NT2/D1 (cell line): ENCODE data around the gene MCUR1.

ENCODE experiments used
- SUZ12 ChIP-seq: IDR thresholded peaks from 2 replicates; pipeline ENCODE4 v1.6.1; 2011; ENCODE audit not compliant: insufficient read length, insufficient read depth; ENCODE audit errors: extremely low read depth
- YY1 ChIP-seq: IDR thresholded peaks from 2 replicates; pipeline ENCODE4 v1.6.1; 2011; ENCODE audit not compliant: insufficient read length, insufficient read depth
- ZNF274 ChIP-seq: IDR thresholded peaks from 2 replicates; pipeline ENCODE4 v1.6.1; 2011; ENCODE audit warnings: mild to moderate bottlenecking, low read depth, low read length

DNA sequence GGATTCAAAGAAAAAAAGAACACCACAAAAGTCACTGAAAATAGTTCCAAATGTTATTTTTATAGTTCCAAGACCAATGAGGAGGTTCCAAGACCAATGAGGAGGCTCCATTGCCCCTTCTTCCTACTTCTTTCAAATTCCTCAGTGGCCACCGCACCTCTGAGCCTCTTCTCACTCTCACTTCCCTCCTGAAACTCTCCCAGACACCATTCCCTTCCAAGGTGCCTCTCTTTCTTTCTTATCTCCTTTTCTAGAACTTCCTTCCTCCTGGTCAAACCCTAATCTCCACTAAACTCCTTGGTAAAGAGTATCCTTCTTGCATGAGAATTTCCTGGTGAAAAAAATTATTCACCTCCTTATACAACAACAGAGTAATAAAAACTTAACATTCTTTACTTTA, 20.4 kb upstream of the MCUR1 start:
- TF ChIP-seq SUZ12, result no peak
- TF ChIP-seq YY1, result no peak
- TF ChIP-seq ZNF274, result no peak
